ENCODE measurements around the gene ASCC3.

The ASCC3 gene

GRCh38 chr6:100504786-100505737 is 376.1 kb downstream of the ASCC3 start:
- DNase-seq (ENCODE audit: low read depth) = no peak

DNA sequence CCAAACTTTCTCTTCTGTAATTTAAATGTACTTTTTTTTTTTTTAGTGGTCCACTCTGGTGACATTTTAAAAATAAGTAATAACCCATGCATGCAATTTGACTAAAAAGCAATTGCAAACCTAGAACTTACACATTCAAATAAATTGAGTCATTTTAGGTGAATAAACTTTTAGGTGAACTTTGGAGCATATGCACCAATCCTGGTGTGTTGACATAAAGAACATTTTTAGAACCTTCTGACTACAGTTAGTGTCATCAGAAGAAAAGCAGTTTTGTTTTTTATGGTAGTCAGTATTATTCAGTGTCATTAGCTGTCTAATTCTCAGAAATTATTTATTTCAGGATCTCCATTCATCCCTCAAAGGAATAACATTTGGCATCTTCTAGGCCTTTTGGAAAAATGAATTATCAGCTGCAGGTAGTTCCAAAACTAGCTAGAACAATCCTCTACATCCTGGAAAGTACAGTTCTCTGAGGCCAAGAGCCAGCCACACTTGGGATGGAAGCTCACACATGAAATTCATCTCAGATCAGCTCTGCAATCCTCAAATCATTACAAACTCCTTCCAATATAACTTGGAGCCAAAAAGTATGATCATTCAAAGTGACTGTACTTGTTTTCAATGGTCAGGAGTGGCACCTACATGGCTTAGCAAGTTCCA is 378.0 kb downstream of the ASCC3 start:
- no peak for DNase-seq (ENCODE audit: low read depth)

DNA sequence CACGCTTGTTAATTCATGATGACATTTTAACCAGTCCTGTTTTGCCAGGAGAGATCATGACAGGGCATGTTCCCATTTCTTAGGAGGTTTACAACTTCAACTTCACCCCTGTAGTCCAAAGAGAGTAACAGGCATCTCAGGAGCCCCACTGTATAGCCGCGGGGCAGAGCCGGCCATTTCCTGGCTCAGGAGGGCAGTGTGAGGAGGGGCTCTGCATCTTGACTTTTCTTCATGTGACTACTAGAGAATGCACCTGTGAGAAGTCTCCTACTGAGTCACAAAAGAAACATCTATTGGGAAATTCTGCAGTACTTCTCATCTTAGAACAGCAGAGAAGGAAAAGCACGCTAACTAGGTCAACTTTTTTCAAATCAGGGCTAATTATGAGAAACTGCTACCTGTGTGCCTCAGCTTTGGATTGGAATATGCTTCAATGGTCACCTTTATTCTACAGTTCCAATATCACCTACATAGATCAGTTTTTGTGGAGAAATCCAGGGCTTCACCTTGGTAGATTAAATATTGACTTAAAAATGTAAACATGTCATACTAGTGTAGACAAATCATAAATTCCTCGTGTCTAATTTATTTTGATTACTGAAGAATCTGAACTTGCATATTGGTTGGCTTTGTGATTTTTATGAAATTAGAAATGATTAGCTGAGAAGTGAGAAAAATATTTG is 387.8 kb downstream of the ASCC3 start:
- DNase-seq (ENCODE audit: low read depth) = no peak

DNA sequence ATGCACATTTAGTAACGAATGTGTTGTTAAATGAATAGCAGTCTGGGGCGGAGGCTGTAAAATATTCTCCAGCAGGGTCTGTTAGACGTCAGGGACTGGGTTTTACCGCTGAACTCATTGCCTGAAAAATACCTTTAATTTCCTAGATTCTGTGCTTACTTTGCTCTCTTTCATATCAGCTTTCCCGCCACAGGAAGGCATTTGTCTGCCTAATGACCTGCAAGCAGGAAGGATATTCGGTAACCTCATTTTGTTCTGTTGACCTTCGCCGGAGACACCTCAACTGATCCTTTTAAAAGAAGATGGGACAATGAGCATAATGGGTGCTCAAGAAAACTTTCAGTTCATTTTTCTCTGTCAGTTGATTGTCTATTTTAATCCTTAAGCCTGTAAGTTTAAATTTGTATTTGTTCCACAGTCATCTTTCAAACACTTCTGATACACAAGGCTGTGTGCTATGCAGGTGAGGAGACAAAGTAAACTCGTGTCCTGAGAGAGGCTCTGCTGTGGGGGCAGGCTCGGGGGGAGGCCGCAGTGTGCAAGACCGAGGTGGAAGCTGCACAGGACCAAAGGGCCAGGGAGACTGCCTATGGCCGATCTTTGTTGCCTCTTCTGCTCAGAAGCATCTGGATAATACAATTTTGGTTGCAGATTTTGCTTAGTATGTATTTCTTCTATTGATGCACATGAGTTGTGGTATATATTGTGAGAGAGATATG is 389.0 kb downstream of the ASCC3 start:
- no peak for DNase-seq (ENCODE audit: low read depth)

GRCh38 chr6:100490065-100490464 is 391.1 kb downstream of the ASCC3 start:
- no peak for DNase-seq (ENCODE audit: low read depth)

DNA sequence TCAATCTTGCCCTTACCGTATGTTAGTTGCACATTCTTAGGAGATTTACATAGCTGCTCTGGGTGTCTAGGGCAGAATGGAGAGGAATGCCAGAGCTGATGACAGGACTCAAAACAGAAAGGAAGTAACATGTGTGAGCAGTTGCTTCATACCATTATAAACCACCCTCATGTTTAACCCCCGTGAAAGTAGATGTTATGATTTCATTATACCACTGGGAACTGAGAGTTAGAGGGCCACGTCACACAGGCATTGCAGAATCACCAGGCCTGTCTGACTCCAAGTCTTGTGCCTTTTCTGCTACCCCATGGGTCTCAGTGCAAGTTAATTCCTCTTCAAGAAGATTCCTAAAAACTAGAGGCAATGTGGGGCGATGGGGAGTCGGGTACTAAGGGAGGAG is 392.9 kb downstream of the ASCC3 start:
- DNase-seq (ENCODE audit: low read depth) = no peak

- no peak for DNase-seq (ENCODE audit: low read depth)
Observed at GRCh38 chr6:100487638-100488037, 393.5 kb downstream of the ASCC3 start.

GRCh38 chr6:100485268-100485667 is 395.9 kb downstream of the ASCC3 start:
- DNase-seq (ENCODE audit: low read depth) = no peak

GRCh38 chr6:100484474-100484873 is 396.7 kb downstream of the ASCC3 start:
- DNase-seq (ENCODE audit: low read depth) = no peak

DNA sequence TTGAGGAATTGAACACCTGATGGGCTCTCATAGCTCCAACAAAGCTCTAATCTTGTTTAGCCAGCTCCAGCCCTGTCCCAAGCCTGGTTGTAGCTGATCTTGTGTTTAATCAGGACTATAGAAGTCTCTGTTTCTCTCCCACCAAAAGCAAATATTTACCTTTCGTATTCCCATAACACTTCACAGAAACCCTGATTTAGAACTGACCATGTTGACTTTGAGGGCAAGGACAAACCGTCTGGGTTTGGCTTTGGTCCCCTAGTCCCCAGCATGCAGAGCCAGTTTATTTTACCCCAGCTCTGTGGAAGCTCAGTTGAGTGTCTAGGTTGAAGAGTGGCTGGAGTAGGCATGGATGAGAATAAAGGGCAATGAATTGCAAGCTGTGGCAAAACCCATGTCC is 398.4 kb downstream of the ASCC3 start:
- no peak for DNase-seq (ENCODE audit: low read depth)

GRCh38 chr6:100479179-100480035 is 401.7 kb downstream of the ASCC3 start:
- no peak for DNase-seq (ENCODE audit: low read depth)

DNA sequence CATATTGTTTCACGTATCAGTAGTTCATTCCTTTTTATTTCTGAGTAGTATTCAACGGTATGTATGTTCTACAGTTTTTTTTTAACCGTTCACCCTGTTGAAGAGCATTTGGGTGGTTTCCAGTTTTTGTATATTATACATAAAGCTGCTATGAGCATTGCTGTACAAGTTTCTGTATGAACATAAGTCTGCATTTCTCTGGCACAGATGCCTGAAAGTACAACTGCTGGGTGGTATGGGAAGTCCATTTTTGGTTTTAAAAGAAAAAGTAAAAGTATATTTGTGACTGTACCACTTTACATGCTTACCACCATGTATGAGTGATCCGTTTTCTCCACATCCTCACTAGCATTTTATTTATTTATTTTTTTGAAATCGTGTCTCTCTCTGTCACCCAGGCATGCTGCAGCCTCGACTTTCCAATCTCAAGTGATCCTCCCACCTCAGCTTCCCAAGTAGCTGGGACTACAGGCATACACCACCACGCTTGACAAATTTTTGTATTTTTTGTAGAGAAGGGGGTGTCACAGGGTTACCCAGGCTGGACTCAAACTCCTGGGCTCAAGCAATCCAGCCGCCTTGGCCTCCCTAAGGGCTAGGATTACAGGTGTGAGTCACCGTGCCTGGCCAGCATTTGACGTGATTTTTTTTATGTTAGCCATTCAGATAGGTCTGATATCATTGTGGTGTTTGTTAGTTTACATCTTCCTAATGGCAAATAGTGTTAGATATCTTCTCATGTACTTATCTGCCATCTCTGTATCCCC is 405.4 kb downstream of the ASCC3 start:
- no peak for DNase-seq (ENCODE audit: low read depth)

DNA sequence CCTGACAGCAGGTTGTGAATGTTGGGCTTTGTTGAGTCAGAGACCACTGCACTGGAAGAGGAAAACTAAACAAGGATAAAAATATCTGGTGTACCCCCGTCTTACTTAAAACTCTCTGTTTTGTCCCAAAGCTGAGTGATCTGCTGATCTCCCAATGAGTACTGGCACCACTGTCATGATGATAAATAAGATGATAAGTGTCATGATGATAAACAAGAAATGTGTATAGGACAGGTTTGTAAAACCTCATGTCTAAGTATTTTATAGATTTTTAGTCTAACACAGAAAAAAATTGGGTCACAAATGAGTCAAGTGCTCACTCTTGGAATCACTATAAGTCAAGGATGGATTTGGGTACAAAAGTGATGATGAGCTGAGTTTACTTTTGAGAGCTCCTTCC is 407.9 kb downstream of the ASCC3 start:
- no peak for DNase-seq (ENCODE audit: low read depth)

GRCh38 chr6:100472674-100473073 is 408.5 kb downstream of the ASCC3 start:
- DNase-seq (ENCODE audit: low read depth) = no peak

DNA sequence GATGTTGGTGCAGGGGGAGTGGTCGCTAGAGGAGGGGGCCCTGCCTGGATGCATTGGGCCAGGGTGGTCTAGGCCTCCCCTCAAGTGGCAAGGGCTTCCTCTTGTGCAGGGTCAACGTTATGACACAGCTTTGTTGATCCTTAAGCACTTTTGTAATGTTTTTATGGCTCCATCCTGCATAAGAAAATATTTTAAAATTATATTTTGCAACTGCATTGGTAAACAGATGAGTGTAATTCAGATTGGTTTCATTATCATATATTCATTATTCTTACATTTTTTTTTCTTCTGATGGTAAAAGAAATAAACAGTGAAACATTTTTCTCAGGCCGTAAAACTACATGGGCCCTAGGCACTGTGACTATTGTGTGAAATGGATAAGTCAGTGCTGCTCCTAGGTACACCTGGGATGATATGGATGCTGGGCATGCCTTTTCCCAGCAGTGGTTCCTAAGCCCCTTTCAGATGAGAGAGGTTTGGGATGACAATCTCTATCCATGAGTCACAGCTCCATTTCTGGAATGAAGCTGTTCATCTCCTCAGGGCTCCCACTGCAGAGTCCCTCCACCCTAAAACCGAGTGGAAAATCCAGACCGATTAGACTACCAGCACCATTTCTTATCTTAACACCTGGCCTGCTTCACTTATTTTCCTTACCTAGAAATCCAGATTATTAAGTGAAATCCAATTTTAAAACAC is 410.6 kb downstream of the ASCC3 start:
- DNase-seq (ENCODE audit: low read depth) = no peak

DNA sequence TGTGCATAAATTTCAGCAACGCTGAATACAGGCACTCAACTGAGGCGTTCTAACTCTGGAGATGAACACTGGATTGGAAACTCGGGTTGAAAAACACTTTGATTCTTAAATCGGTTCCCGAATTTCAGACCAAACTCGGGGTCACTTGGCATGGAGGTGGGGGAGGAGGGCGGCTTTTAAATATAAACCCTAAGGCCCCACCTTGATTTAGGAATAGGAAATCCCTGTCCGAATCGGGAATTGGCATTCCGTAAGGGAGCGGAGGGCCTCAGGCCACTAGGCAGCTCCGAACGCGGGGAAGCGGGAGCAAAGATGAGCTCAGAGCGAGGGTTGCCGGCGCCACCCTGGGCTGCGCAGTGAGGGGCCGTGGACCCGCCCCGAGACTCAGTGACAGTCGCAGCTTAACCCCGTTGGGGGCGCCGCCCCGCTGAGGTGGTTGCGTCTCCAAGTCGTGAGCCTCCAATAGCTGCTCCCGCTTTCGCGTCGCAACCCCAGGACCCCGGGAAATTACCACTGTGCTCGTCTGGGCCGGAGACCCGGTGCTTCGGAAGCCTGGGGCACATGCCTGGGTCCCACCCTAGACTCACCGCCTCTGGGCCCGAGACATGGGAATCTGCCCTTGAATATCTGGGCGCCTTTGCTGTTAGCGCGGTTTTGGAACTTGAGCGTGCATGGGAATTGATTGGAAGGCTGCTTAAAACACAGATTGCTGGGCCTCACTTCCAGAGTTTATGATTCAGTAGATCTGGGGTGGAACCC is 411.8 kb downstream of the ASCC3 start:
- DNase-seq (ENCODE audit: low read depth) = no peak

- DNase-seq (ENCODE audit: low read depth) = no peak
Observed at GRCh38 chr6:100468016-100468622, 413.0 kb downstream of the ASCC3 start.

All from stimulated activated CD8-positive, alpha-beta memory T cell treated with anti-CD3 and anti-CD28 coated beads, Interleukin-12 subunit alpha, Interleukin-12 subunit beta, amount 100 ng/mL, for 4 hours (primary cell).